CD4-positive, alpha-beta T cell treated with Interleukin-17A for 4 hours (primary cell): ENCODE results near the gene PCGF1.
A peak's percentile ranks its signal among the peaks of the same experiment; 100 is the strongest.

Source experiments
- DNase-seq: peaks from one replicate; pipeline ENCODE4 v3.0.0-alpha.2; 2020; ENCODE audit warnings: mixed read lengths

Gene PCGF1

GRCh38 chr2:74514368-74515270, 7.1 kb upstream of the PCGF1 start, which contains the start of gene TLX2:
Gene TLX2 (plus strand): TSS chr2:74514450. CDS start chr2:74514807, 357 bp downstream.
- no peak for DNase-seq

GRCh38 chr2:74513605-74514367, 6.3 kb upstream of the PCGF1 start:
- DNase-seq: peak; percentile 45

- no peak for DNase-seq
Measured at GRCh38 chr2:74512744-74513604, 5.5 kb upstream of the PCGF1 start.

- no peak for DNase-seq
Measured at GRCh38 chr2:74511104-74511989, 3.9 kb upstream of the PCGF1 start.

GRCh38 chr2:74510272-74510671, 2.8 kb upstream of the PCGF1 start:
- DNase-seq: no peak

GRCh38 chr2:74507926-74508520, 528 bp upstream of the PCGF1 start:
- peak; percentile 32 for DNase-seq

GRCh38 chr2:74505448-74506246, 1.8 kb downstream of the PCGF1 start:
- DNase-seq: no peak

GRCh38 chr2:74504591-74504990, 2.9 kb downstream of the PCGF1 start:
- no peak for DNase-seq

GRCh38 chr2:74503506-74504475, 3.7 kb downstream of the PCGF1 start:
- no peak for DNase-seq

GRCh38 chr2:74502720-74503505, 4.6 kb downstream of the PCGF1 start:
- peak; percentile 60 for DNase-seq

- no peak for DNase-seq
Measured at GRCh38 chr2:74502147-74502719, 5.3 kb downstream of the PCGF1 start.

GRCh38 chr2:74501335-74502071, 6.0 kb downstream of the PCGF1 start:
- DNase-seq: no peak

GRCh38 chr2:74500578-74500946, 6.9 kb downstream of the PCGF1 start:
- no peak for DNase-seq

GRCh38 chr2:74499940-74500577, 7.4 kb downstream of the PCGF1 start:
- DNase-seq: no peak

- DNase-seq: no peak
Measured at GRCh38 chr2:74499267-74499939, 8.1 kb downstream of the PCGF1 start, which contains the start of gene LBX2. Gene LBX2 (minus strand): TSS chr2:74499603. CDS start chr2:74499537, 66 bp downstream.
